Measurements from ENCODE around the gene CTNNA2.
"Not testable (repeated sequence)": the region's sequence is repeated elsewhere in the genome, so short reads cannot be mapped to it uniquely, and the experiment has no call there.

Gene CTNNA2

GRCh38 chr2:80105015-80105640 is 592.3 kb downstream of the CTNNA2 start:
- DNase-seq = no peak

- no peak for DNase-seq
Measured at GRCh38 chr2:80111185-80111584, 598.3 kb downstream of the CTNNA2 start.

- no peak for DNase-seq
Measured at GRCh38 chr2:80112790-80113189, 599.9 kb downstream of the CTNNA2 start.

- DNase-seq = no peak
Measured at GRCh38 chr2:80113399-80113798, 600.5 kb downstream of the CTNNA2 start.

- no peak for DNase-seq
Measured at GRCh38 chr2:80114812-80115211, 602.0 kb downstream of the CTNNA2 start.

GRCh38 chr2:80117401-80117800 is 604.5 kb downstream of the CTNNA2 start:
- no peak for DNase-seq

GRCh38 chr2:80120866-80121265 is 608.0 kb downstream of the CTNNA2 start:
- DNase-seq = no peak

- DNase-seq = no peak
Measured at GRCh38 chr2:80122675-80123074, 609.8 kb downstream of the CTNNA2 start.

GRCh38 chr2:80126596-80127189 is 613.8 kb downstream of the CTNNA2 start:
- no peak for DNase-seq

- no peak for DNase-seq
Measured at GRCh38 chr2:80128080-80128479, 615.2 kb downstream of the CTNNA2 start.

GRCh38 chr2:80132281-80132680 is 619.4 kb downstream of the CTNNA2 start:
- no peak for DNase-seq

- no peak for DNase-seq
Measured at GRCh38 chr2:80135001-80135400, 622.1 kb downstream of the CTNNA2 start.

GRCh38 chr2:80136338-80136737 is 623.5 kb downstream of the CTNNA2 start:
- DNase-seq = no peak

GRCh38 chr2:80139001-80139400 is 626.1 kb downstream of the CTNNA2 start:
- DNase-seq = no peak

- DNase-seq = no peak
Measured at GRCh38 chr2:80141007-80141726, 628.3 kb downstream of the CTNNA2 start.

- DNase-seq = no peak
Measured at GRCh38 chr2:80145499-80145898, 632.6 kb downstream of the CTNNA2 start.

GRCh38 chr2:80146757-80147156 is 633.9 kb downstream of the CTNNA2 start:
- DNase-seq = not testable (repeated sequence)

- DNase-seq = no peak
Measured at GRCh38 chr2:80147690-80148089, 634.8 kb downstream of the CTNNA2 start.

GRCh38 chr2:80148906-80149305 is 636.1 kb downstream of the CTNNA2 start:
- DNase-seq = no peak

GRCh38 chr2:80149991-80150390 is 637.1 kb downstream of the CTNNA2 start:
- DNase-seq = no peak

GRCh38 chr2:80151248-80151647 is 638.4 kb downstream of the CTNNA2 start:
- no peak for DNase-seq

GRCh38 chr2:80151651-80152050 is 638.8 kb downstream of the CTNNA2 start:
- DNase-seq = no peak

- no peak for DNase-seq
Measured at GRCh38 chr2:80153151-80153550, 640.3 kb downstream of the CTNNA2 start.

- DNase-seq = no peak
Measured at GRCh38 chr2:80153768-80154167, 640.9 kb downstream of the CTNNA2 start.
